HG03442 (cell line): Measurements from ENCODE around the gene MYL9.
"Not testable (repeated sequence)": the region's sequence is repeated elsewhere in the genome, so short reads cannot be mapped to it uniquely, and the experiment has no call there.

ENCODE experiments used
- ATAC-seq: cut with Tn5 transposase; IDR thresholded peaks from one replicate; pipeline ENCODE4 v1.9.1; 2021; ENCODE audit warnings: mild to moderate bottlenecking, moderate library complexity; ENCODE audit not compliant: unreplicated experiment

The MYL9 gene

DNA sequence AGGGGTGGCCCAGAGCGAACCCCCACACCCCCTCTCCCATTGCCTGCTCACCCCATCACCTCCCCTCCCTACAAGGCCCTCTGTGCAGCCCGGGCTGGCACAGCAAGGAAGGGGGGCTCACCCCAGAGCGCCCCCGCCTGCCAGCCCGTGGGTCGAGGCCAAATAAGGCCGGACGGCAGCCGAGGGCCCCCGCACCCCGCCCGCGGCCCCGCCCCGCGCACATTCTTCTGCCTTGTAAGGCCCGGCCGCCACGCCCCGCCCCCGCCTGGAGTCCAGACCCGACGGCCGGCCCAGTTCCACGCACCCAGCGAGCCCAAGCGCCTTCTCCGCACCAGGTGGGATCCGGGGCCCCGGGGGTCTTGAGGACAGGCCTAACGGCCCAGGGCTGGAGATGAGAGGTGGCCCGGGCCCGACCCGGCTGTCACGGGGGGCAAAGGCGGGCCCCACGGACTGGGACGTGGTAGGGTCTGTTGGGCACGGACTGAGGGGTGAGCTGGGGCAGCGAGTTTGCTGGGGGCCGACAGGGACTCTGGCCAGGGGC lies at the start of gene MYL9:
TSS of gene MYL9 (plus strand) at position 293 of the 541 bp plus-strand sequence. CDS start 3,366 bp downstream, outside the sequence.
- no peak for ATAC-seq

DNA sequence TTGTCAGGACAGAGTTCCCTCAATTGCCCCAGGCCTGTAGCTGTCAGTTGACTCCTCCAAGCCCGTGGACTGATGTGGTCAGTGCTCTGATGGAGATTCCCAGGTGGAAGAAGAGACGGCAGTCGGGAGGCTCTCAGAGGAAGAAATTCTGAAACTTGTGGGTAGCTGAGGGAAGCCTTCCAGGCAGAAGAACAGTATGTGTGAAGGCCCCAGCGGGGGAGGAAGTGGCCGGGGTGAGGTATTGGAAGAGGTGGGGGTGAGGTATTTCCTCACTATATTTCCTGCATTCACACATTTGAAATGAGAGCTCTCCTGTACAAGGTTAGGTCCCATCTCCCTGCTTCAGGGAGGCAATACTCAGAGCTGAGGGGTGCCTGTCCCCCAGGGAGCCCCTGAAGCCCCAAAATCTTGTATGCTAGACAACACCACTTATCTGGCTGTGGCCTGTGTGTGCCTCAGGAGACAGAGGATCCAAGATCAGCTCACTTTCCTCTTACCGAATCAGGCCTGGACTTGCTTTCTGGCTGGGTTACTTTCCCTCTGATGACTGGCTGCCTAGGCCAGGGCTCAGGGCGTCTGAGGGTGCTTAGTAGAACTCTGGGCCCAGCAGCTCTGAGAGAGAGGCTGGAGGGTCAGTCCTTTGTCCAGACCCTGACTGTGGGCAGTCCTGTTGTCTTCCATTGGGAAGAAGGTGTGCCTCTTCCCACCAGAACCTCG lies 49.3 kb upstream of the MYL9 start:
- ATAC-seq, result peak; percentile 38

DNA sequence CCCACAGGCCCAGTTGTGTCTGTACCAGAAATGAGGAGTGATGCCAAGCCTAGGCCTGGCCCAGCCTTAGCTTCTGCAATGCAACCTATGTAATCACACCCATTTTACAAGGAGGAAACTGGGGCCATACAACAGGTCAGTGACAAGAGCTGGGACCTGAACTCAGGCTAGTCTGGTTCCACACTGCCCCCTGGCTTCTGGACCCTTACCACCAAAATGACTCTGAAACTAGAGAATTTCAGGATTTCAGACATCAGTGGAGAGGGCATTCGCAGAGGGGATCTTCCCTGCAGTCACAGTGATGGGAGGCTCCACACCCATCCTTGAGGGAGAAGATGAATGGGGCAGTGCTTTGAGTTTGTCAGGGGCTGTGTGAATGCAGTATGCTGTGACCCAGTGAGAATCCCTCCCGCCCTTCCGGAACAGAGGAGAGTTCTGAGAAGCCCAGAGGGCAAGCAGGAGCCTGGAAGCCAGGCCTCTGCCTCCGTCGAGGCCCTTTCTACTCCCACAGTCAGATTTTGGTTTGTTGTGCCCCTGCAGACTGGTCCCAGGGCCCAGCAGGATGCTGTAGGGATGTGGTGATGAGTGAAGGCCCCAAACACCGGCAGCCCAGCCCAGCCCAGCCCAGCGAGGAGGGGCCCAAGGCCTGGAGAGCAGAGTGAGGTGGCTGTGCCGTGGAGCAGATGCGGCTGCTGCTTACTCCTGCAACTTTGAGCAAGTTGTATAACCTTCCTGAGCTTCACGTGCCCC lies 48.1 kb upstream of the MYL9 start:
- ATAC-seq, result no peak

DNA sequence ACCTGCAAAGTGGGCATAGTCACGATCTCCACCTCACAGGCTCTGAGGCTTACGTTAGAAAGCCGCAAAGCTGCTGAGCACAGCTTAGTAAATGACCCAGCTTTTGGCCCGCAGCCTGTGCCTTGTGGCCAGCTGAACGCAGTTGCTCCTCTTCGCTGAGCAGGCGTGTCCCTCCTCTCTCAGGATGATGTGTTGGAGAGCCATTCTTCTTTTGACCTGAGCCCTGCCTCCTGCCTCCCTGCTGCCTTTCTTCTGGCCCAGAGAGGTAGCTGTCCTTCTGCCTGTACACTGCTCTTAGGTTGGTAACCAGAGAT lies 47.6 kb upstream of the MYL9 start:
- no peak for ATAC-seq

DNA sequence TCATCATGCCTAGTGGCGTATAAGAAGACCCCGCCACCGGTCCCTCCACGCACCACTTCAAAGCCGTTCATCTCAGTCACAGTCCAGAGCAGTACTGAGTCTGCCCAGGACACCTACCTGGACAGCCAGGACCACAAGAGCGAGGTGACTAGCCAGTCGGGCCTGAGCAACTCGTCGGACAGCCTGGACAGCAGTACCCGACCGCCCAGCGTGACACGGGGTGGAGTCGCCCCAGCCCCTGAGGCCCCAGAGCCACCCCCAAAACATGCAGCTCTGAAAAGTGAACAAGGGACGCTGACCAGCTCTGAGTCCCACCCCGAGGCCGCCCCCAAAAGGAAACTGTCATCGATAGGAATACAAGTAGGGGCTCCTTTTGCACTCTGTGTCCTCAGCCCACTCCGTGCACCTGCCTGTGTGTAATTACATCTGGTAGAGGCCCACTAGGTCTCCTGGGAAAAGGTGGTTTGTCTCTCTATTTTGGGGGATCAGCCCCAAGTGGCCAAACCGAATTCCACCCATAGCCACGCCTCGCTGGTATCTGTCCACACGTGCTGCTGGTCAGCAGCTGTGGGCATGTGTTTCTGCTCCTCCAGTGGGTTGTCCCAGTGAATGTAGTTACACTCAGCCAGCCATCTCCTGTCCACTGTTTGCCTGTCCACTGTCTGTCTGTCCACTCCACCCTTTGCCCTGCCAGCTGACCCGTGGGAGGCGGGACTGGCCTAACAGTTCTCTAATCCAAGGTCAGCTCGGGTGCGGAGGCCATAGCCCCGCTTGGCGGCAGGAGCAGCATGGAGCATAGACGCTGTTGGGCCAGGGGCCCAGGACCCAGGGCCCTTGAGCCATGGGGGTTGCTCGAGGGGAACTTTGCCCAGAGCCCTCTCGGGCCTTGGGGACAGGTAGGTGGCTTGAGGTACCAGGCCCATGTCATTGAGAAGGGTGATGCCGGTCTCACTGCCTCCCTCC lies 44.3 kb upstream of the MYL9 start:
- ATAC-seq, result no peak

DNA sequence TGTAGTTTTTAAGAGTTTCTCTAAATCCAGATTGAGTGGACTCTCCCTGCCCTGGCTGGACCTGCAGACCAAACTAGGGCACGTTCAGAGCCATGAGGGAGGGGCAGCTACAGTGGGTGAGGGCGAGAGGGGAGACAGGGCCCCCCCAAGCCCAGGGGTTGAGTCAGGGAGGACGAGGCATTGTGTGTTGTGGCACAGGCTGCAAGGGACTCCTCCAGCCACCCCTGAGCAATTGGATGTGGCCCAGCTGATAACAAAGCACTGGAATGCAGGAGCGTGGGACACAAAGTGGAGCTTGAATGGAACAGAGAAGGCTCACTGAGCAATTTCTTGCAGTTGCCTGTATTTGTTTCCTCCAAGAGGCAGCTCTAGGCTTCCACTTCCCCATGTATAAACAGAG lies 43.5 kb upstream of the MYL9 start:
- no peak for ATAC-seq

DNA sequence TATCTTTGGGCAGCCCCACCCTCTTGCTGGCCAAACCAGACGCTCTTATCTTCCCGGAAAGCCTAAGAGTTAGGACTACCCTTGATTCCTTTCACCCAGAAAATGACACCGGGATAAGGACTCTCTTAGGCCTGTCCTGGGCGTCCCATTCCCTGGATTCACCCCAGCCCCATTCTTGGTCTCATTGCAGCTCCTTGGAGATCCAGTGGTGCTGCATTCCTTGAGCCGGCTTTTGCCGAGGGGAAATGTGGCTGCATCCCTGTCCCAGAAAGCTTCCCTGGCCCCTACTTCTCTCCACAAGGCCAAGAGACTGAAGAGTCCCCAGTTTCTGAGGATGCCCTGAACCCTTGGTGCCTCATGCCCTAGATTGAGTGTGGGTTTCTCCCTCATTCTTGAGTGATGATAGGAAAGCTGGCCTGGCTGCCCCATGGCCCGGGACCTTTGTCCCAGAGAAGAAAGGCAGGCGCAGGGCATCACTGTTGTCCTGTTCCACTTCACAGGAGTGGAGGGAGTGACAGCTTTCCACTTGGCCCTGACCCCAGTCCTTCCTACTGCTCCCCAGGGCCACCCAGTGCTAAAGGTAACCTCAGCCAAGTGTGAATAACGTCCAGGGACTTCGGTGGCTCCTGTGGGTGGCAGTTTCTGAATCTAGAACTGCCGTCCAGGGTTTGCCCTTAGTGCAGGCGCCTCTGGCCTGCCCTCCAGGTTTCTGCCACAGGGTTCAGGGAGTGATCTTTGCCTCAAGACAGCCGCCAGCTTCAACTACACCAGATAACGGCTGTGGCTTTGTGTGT lies 42.7 kb upstream of the MYL9 start:
- ATAC-seq, result no peak

DNA sequence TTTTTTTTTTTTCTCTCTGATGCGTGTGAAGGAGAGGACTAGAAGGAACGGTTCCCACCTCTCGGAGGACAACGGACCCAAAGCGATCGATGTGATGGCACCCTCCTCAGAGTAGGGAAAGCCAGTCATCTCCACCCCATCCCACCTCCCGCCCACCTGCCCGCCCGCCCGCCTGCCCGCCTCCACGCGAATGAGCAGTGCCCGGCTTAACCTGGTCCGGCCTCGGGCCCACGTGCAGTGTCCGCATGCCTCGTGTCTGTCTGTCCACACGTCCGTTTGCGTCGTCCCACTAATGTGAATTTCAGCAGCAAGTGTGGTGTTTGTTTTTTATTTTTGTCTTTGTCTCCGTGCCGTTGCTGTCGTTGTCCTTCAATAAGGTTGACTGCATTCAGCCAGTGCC lies 42.1 kb upstream of the MYL9 start:
- no peak for ATAC-seq

DNA sequence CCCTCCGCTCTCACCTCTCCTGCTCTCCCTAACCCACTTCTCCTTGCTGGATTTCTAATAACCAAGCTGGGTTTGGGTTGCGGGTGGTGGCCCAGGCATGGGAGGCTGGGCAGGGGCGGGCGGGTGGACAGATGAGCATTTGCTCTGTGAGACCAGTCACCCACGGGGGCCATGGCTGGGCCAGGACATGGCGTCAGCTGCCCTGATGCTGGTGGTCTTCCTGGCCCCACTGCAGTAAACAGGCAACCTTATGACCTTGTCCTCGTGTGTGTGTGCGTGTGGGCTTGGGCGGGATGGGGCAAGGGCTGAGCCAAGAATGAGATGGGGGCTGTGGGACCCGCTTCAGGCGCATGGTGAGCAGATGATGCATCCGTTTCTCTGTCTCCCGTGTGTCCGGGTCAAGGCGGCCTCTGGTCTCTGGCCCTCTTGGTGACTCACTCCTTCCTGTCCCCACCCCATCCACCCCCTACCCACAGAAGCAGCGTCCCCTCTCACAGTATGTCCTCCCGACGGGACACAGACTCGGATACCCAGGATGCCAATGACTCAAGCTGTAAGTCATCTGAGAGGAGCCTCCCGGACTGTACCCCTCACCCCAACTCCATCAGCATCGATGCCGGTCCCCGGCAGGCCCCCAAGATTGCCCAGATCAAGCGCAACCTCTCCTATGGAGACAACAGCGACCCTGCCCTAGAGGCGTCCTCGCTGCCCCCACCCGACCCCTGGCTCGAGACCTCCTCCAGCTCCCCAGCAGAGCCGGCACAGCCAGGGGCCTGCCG lies 41.4 kb upstream of the MYL9 start:
- ATAC-seq, result no peak

DNA sequence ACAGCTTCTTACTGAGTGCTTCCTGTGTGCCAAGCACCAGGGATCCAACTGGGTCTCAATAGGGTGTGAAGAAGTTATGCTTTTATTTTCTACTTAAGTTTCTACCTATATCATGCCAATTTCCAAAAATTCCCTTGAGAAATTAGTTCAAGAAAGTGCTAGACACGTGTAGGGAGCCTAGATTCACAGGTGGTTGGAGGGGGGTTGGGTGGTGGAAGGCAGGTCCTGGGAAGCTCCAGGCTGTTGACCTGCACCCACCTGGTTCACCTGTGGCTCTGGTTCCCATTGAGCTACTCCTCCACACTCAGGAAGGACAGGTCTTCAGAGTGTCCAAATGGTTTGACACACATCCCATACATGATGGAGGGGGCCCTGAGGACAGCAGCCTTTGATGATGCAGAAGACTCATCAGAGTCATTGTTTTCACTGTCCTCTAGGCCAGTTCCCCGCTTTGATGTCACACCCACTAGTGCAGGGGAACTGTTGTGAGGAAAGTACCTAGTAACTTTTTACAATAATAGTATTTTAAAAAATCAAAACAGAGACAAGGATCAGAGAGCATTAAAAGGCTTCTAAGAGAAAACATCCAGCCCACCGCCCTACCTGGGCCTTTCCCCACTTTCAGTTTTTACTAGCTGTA lies 39.8 kb upstream of the MYL9 start:
- no peak for ATAC-seq

DNA sequence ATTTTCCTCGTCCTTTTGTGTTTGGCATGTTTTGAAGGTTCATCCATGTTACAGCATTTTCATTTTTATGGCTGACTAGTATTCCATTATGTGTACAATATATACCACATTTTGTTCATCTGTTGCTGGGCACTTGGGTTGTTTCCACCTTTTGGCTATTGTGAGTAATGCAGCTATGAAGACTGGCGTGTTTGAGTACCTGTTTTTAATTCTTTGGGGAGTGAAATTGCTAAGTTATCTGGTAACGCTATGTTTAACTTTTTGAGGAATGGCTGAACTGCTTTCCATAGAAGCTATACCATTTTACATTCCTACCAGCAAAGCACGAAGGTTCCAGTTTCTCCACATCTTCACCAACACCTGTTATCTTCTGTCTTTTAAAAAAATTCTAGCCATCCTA lies 37.0 kb upstream of the MYL9 start:
- no peak for ATAC-seq

DNA sequence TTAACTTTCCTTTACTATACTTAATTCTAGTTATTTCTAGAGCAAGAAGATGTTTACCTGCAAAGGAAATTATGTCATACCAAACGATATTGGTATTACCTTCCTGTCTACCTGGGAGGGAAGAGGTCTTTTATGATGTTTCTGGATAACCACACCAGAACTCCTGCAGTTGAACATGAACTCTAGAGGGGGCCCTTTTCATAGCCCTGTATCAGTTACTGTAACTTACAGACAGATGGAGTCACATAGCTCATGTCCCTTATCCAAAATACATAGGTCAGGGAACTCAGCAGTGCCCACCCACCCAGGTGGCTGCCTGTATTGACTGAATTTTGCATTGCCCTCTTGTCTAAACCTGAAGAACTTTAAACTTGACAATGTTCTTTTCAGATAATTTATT lies 35.1 kb upstream of the MYL9 start:
- no peak for ATAC-seq

DNA sequence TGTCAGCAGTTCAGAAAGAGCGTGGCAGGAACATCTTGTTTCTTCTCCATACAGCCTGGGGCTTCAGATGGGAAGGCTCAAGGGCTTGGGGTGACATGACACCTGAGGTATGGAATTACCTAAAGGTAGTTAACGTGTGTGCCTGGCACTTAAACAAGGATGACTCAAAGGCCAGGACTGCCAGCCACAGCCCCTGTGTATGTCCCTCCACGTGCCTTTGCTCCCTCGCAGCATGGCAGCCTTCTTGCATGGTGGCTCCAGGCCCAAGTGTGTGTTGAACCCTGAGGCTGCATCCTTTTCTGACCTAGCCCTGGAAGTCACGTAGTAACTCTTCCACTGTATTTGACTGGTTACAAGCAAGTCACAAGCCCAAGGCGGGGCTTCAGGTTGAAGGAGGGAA lies 33.6 kb upstream of the MYL9 start:
- ATAC-seq, result no peak

DNA sequence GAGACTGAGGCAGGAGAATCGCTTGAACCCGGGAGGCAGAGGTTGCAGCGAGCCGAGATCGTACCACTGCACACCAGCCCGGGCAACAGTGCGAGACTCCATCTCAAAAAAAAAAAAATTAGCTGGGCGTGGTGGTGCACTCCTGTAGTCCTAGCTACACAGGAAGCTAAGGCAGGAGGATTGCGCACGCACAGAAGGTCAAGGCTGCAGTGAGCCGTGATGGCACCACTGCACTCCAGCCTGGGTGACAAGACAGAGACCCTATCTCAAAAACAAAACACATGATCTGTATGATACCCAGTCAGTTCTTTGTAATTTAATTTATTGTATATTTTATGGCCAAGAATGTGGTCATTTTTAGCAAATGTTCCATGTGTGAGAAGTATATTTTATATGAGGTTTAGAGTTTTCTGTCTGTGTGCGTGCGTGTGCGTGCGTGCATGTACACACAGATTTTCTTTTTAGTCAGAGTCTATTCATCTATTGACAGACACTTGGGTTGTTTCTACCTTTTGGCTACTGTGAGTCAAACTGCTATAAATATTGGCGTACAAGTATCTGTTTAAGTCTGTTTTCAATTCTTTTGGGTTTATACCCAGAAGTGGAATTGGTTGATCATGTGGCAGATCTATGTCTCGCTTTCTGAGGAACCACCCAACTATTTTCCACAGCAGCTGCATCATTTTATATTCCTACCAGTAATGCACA lies 22.2 kb upstream of the MYL9 start:
- no peak for ATAC-seq

DNA sequence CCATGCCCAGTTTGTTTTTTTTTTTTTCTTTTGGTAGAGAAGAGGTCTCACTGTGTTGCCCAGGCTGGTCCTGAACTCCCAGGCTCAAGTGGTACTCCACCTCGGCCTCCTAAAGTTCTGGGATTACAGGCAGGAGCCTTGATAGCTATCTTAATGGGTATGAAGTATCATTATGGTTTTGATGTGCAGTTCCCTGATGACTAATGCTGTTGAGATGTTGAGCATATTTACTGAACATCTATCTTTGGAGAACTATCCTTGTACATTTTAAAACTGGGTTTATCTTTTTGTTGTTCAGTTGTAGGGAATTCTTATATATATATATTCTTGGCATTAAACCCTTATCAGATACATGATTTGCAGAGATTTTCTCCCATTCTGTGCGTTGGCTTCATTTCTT lies 21.4 kb upstream of the MYL9 start:
- no peak for ATAC-seq

DNA sequence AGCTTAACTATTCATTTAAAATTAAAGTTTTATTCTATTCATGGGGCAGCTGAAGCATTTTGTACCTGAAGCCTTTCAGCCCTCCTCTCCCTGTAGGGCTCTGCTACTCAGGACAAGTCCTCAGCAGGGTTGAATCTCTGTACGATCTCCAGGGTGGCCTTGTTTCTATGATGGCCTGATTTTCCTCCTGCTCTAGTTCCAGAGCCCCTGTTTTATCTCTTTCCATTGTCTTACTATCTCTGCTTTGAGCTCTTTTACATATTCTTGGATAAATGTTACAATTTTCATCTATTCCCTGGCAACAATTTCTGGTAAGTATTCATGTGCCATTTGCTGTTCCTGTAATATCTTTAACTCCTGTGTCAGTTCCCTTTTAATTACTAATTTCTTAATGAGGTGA lies 19.8 kb upstream of the MYL9 start:
- ATAC-seq, result no peak

DNA sequence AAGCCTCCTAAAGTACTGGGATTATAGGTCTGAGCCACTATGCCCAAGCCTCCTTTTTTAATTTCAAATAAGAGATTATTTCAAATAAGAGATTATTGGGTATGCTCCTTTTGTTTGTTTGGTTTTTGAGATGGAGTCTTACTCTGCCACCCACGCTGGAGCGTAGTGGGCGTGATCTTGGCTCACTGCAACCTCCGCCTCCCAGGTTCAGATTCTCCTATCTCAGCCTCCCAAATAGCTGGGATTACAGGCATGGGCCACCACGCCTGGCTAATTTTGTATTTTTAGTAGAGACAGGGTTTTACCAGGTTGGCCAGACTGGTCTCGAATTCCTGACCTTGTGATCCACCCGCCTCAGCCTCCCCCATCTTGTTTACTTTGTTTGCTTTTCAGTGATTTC lies 18.9 kb upstream of the MYL9 start:
- not testable (repeated sequence) for ATAC-seq

DNA sequence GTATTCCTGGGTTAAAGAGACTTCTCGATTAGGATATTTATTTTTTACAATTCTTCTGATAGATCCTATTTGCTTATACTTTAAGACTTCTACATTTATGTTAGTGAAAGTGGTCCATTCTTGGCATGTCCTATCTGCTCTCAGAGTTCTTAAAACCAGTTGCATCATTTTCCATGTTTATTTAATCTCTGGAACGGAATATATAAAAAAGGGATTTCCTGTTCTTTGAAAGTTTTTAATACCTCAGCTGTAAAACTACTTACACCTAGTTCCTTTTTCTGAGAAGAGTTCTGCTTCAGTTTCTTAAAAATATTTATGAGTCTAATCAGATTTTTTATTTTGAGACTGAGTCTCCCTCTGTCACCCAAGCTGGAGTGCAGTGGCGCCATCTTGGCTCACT lies 18.0 kb upstream of the MYL9 start:
- ATAC-seq, result no peak
